Measurements from ENCODE around the gene ABCC5.

DNA sequence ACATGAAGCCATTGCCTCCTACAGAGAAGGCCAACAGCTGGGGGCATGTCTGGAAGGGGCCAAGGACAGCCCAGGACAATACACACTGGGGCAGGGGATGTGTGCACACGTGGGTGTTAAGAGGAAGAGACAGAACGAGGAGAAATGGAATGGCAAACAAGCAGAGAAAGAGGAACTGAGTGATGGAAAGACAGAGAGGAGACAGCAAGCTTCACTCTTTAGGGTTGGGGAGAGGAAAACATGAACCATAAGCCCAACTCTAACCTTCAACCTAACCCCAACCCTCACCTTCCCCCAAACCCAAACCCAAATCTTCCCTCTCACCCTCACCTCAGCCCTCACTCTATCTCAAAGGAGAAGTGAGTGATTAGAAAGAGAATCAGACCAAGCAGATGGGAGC is 121.1 kb downstream of the ABCC5 start:
- TF ChIP-seq CTCF (optimal IDR thresholded peaks at IDR 0.05 in 1 of 3, IDR thresholded peaks at IDR 0.05 in 1 of 3, conservative IDR thresholded peaks at IDR 0.05 in 1 of 3; ENCODE audit: extremely low read depth in 1 of 3, insufficient read depth in 2 of 3, low read length in 3 of 3) (no peak), EZH2 (IDR thresholded peaks at IDR 0.05; ENCODE audit: low read length) (no peak)

Measured in keratinocyte (primary cell).